COLO668 (cell line): Measurements from ENCODE around the gene PKDREJ.

ENCODE experiments used
- DNase-seq: peaks from one replicate; lab custom pipeline; 2025; ENCODE audit not compliant: unreplicated experiment; lab: John Stamatoyannopoulos, UW

Gene PKDREJ

DNA sequence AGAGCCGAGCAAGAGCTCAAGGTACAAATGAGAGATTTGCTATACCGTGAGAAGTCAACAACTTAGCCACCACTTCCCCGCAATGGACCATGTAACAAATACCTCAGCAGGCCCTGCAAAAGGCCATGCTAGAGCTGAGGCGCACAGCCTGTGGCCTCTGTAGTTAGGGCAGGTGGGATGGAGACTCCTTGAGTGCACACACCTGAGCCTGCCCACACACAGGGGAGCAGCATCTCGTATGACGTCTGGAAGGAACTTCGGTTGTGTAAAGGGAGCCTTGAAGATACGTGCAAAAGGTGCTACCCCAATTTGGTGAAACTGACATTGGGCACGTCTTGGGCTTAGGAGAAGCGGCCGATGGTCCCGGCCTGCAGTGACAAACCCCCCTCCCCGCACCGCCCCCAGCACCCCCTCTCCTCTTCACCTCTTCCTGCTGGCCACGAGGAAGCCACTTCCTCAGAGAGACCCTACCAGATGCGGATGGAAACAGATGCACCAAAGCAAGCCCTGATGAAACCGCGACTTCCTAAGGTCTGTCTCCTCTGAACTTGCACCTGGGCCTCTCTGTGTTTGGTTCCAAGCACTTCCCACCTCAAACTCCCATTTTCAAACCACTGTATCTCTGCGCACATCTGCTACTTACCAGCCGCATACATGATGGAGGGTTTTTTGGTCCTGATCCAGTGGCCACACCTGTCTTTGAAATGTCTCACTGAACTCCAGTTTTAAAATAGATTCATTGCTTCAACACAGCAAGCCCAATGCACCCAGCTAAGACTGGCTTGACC lies 23.7 kb downstream of the PKDREJ start:
- DNase-seq: no peak

DNA sequence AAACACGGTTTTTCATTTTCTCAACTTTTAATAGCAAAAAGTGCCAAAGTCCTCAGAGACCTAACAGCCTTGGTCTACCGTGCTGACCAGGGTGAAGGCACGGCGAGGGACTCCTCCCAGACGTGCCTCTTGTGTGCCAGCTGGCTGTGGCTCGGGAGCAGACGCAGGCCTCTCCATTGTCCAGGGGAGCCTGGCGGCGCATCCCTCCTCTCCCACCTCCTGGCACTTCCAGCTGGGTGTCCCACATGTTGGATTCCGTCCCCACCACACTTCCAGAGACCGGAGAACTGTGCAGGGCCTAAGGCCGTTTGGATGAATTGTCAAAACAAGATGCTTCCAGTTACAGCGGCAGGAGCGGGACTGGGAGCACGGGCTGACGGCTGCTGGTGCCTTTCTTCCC lies 24.6 kb downstream of the PKDREJ start:
- DNase-seq: no peak

DNA sequence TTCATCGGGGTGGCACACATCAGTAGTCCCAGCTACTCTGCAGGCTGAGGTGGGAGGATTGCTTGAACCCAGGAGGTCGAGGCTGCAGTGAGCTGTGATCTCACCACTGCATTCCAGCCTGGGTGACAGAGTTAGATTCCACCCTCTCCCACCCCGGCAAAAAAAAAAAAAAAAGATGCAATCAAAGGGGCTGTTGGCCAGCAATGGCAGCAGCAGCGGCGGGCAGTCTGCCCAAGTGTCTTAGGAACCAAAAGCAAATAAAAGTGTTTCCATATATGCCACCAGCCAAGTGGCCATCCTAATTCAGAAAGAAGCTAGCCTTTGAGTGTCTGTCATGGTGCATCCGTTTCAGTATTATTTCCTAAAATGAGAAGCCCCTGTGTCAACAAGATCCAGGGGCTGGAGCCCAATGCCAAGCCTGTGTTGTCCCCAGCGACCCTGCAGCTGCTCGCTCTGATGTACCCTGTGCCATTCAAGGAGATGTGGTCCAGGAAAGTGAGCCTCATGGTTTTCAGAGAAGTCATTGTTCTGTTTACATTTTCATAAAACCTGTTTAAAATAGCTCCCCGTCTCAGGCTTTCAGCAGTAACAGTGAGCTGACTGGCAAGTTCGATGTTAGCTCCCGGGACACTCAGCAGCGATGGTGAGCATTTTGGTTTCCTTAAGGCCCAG lies 25.6 kb downstream of the PKDREJ start:
- DNase-seq: no peak

DNA sequence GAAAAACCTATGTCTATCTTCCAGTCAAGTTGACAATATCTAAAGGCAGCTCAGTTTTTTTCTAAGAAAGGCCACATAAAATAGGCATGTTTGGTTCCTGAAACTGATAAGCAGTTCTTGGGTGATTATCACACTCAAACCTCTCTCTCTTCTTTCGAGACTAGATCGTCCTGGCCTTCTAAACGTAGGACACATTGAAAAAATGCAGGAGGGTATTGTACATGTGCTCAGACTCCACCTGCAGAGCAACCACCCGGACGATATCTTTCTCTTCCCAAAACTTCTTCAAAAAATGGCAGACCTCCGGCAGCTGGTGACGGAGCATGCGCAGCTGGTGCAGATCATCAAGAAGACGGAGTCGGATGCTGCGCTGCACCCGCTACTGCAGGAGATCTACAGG lies 28.2 kb downstream of the PKDREJ start:
- no peak for DNase-seq

DNA sequence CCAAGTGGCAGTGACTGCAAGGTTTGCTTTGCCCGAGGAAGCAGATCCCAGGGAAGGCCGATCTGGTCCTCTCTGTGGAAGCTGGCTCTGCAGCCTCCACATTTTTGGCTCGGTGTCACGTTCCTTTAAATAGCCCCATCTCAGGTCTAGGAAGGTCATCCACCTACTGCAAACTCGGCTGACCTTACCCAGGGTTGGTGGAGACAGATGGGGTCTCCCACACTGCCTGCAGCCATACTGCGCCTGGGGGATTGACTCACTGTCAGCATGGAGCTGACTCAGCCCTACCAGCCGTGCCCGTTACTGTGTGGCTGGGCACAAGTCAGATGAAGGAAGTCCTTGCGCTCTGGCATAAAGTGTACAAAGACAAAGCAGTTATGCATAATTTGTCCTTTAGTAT lies 29.9 kb downstream of the PKDREJ start:
- DNase-seq: no peak

- DNase-seq: no peak
Observed at GRCh38 chr22:46230262-46230901, 32.8 kb downstream of the PKDREJ start.

DNA sequence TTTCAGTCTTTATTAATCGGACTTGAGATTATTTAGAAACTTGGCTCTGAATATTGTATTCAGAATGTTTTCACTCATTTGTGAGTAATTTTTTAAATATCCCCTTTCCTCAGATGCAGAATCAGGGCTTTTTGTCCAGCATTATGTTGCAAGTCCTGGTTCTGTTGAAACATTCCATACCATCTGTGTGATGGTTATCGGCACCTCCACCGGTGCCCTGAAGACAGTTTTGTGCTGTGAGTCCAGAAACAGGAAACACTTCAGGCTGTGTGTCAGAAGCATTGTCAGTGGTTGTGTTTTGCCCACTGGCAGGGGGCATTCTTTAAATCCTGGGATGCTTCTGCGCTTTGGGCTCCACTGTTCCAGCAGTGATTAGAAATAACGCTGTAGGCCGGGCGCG lies 33.4 kb downstream of the PKDREJ start:
- no peak for DNase-seq

GRCh38 chr22:46226577-46226976 lies 36.6 kb downstream of the PKDREJ start:
- DNase-seq: no peak

- no peak for DNase-seq
Observed at GRCh38 chr22:46225631-46226030, 37.5 kb downstream of the PKDREJ start.

GRCh38 chr22:46224898-46225290 lies 38.2 kb downstream of the PKDREJ start:
- no peak for DNase-seq

DNA sequence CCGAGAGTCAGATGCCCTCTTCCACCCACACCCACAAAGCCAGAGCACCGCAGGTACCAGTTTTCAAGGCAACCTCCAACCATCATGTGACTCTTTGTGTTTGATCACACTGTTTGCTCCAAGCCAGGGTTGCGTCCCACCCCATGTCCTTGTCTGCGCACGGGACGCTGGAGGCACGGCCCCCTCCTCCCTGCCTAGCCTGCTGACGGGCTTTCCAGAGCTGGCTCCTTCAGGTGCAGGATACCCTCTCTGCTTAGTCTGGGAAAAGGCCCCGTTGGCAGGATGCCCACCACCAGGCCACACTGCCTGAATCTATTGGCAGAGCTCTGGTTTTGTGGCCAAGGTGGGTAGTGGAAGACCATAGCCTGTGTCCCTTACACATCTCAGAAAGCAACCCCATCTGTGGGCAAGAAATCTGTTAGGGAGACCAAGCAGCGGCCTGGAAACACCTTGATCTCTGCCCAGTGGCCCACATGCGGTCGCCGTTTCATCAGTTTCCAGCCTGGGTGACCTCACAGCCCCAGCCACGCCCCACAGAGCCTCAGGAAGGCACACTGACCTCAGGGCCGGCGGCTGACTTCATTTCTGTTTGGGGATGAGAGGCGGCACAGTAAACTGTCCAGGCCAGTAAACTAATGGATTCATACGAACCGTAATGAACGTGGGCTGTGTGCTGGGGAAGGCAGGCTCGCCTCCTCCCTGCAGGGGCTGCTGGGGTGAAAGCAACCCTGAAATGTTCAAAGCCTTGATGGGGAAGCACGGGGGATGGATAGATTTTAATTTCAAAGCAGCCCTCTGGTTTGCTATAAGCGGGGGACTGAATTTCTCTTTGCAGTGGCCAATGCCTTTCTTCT lies 38.9 kb downstream of the PKDREJ start:
- DNase-seq: no peak

DNA sequence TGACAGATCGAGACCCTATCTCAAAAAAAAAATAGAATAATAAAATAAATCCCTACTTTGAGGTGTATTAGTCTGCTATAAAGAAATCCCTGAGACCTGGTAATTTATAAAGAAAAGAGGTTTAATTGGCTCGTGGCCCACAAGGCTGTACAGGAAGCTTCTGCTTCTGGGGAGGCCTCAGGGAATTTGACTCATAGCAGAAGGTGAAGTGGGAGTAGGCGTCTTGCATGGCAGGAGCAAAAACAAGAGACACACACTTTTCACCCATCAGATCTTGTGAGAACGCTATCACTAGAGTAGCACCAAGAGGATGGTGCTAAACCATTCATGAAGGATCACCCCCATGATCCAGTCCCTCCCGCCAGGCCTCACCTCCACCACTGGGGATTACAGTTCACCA lies 42.2 kb downstream of the PKDREJ start:
- no peak for DNase-seq

GRCh38 chr22:46219636-46220035 lies 43.5 kb downstream of the PKDREJ start:
- peak; percentile 81 for DNase-seq

DNA sequence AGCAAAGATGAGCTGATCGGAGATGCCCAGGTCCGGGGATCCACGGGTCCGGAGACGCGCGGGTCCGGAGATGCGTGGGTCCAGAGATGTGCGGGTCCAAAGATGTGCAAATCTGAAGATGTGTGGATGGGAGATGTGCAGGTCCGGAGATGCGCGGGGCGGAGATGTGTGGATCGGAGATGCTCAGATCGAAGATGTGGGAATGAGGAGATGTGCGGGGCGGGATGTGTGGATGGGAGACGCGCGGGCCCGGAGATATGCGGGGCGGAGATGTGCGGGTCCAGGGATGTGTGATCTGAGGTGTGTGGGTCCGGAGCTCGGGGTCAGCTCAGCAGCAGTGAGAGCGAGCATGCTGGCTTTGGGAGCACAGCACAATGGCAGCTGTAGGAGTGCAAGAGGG lies 48.5 kb downstream of the PKDREJ start:
- no peak for DNase-seq

DNA sequence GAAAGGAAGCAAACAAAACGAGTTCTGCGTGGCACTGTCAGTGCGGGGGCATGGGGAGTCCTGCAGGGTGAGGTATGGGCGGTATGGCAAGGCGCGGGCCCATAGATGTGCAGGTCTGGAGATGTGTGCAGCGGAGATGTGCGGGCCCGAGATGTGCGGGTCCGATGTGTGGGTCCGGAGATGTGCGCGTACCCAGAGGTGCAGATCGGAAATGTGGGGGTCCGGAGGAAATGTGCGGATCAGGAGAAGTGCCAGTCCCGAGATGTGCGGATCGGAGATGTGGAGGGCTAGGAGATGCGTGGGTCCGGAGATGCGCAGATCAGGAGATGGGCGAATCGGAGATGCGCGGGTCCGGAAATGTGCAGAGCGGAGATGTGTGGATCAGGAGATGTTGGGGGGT lies 49.0 kb downstream of the PKDREJ start:
- DNase-seq: no peak

DNA sequence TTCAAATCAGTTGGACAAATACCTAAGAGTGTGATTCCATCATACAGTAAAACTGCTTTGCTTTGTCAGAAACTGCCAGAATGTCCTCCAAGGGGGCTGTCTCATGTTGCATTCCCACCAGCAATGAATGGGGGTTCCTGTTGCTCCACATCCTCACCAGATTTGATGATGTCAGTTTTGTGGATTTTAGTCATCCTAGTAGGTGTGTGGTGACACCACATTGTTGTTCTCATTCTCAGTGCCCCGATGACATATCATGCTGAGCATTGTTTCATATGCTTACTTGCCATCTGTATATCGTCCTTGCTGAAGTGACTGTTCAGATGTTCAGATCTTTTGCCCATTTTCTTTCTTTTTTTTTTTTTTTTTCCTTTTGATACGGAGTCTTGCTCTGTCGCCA lies 50.1 kb downstream of the PKDREJ start:
- no peak for DNase-seq

- no peak for DNase-seq
Observed at GRCh38 chr22:46212195-46212594, 50.9 kb downstream of the PKDREJ start.

DNA sequence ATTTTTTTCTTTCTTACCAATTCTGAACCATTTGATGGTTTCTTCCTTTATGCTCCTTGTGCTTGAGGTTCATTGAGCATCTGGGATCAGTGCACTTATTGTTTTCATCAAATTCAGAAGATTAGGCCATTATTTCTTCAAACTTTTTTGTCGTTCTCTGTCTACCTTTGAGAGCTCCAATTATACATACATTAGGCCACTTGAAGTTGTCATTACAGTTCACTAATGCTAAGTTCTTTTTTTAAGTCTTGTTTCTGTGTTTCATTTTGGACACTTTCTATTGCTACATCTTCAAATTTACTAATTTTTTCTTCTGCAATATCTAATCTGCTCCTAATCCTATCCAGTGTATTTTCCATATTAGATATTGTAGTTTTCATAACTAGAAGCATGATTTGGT lies 53.9 kb downstream of the PKDREJ start:
- DNase-seq: no peak
